Measurements from ENCODE around the gene GMPR2.
"Not testable (repeated sequence)": the region's sequence is repeated elsewhere in the genome, so short reads cannot be mapped to it uniquely, and the experiment has no call there.

GRCh38 chr14:24222987-24223386 is 9.7 kb upstream of the GMPR2 start:
- TF ChIP-seq, protein P1, sequence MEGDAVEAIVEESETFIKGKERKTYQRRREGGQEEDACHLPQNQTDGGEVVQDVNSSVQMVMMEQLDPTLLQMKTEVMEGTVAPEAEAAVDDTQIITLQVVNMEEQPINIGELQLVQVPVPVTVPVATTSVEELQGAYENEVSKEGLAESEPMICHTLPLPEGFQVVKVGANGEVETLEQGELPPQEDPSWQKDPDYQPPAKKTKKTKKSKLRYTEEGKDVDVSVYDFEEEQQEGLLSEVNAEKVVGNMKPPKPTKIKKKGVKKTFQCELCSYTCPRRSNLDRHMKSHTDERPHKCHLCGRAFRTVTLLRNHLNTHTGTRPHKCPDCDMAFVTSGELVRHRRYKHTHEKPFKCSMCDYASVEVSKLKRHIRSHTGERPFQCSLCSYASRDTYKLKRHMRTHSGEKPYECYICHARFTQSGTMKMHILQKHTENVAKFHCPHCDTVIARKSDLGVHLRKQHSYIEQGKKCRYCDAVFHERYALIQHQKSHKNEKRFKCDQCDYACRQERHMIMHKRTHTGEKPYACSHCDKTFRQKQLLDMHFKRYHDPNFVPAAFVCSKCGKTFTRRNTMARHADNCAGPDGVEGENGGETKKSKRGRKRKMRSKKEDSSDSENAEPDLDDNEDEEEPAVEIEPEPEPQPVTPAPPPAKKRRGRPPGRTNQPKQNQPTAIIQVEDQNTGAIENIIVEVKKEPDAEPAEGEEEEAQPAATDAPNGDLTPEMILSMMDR (IDR thresholded peaks at IDR 0.05) = not testable (repeated sequence)
- not testable (repeated sequence) for TF ChIP-seq POLR2A (IDR thresholded peaks at IDR 0.05)

All from thyroid gland (tissue), 4 donors.